Endothelial cell of coronary artery (primary cell): ENCODE measurements around the gene KLK14. TPM values are rescaled to one million over a fixed set of nuclear protein-coding genes. Genes with fewer than 3 reads are reported as not detected.

Experiments
- total RNA-seq: library from RNA; depleted of rRNA; stranded (reverse); fragments of >200 nt; gene quantifications from 2 replicates; pipeline ENCODE4 v1.2.3, GENCODE V29; 2014

Gene KLK14
- 0.19 TPM in 1 of 2 replicates, not detected in the other for total RNA-seq

DNA sequence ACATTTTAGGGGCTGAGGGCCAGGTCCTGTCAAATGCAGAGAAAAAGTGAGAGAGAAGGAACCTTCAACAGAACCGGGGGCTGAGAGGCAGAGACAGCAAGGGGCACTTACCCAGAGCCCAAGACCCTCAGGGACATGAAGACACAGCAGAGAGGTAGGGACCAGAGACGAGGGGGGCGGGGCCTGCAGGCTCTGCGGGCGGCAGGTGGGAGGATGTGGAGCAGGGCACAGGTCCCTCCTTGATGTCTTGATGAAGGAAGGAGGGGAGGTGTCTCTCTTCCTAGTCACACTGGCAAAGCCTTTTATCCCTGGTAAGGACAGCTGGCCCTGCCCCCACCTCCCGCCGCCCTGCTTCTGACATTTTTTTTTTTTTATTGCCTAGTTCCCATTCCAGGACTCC is at the start of gene KLK14:
KLK14 (minus strand) TSS at position 277 of the 400 bp plus-strand sequence; CDS start at position 4, 273 bp downstream.

DNA sequence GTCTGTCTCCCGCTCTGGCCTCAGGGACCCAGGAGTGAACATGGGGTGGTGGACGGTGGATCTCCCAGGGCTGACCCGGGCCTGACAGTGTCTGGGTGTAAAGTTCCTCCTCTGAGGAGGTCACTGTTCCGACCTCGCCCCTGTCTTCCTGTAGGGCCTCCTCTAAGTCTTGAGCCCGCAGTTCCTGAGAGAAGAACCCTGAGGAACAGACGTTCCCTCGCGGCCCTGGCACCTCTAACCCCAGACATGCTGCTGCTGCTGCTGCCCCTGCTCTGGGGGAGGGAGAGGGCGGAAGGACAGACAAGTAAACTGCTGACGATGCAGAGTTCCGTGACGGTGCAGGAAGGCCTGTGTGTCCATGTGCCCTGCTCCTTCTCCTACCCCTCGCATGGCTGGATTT is 42.0 kb upstream of the KLK14 start, which contains the start of gene SIGLEC9:
SIGLEC9 (plus strand) TSS at position 178 of the 400 bp plus-strand sequence; CDS start at position 247, 69 bp downstream.

DNA sequence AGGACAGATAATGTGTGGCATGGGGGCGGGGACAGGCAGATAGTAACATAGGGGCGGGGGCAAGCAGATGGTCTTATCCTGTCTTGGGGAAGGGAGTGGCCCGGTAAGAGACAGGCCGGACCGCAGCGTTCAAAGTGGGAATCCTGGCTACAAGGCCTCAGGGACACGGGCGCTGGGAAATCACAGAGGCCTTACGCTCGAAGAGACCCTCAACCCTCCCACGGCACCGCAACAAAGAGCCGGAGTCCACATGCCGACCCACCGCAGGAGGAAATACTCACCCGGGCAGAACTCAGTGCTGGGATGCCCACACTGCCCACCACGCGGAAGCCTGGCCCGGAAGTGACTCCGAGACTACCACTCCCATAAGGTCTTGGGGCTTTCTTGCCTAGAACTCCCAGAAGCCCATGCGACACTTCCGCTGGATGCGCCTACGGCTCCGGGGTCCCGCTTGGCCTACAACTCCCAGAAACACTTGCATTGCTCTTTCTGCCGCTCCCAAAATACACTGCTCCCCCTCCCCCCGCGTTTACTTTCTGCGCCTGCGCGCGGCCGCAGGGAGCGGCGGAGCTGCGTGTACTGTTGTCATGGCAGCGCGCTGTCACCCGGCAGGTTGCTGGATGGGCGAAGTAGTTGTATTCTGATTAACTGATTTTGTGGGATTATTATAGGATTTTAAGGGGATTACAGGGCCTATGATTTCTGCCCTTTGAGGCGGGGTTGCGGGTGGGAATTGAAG is 25.5 kb upstream of the KLK14 start, which contains the start of gene CTU1:
CTU1 (minus strand) TSS at position 344 of the 739 bp plus-strand sequence. CDS start 3,840 bp downstream, outside the sequence.

GRCh38 chr19:51064534-51065220 is 18.0 kb downstream of the KLK14 start, which contains the start of gene KLK13:
KLK13 (minus strand) TSS chr19:51065092; CDS start chr19:51065067, 25 bp downstream.

GRCh38 chr19:51034704-51035103 is 48.0 kb downstream of the KLK14 start, which contains the start of gene KLK12:
KLK12 (minus strand) TSS chr19:51035002; CDS start chr19:51034621, 381 bp downstream.

Other genes starting within 250 kb of the KLK14 start
- 0.09 TPM in 1 of 2 replicates, not detected in the other for gene KLK15, start 249.3 kb downstream of the KLK14 start, total RNA-seq
- gene KLK3, start 228.0 kb downstream of the KLK14 start, total RNA-seq = not detected in 2 replicates
- gene KLK2, start 209.4 kb downstream of the KLK14 start, total RNA-seq = not detected in 2 replicates
- not detected in 2 replicates for gene KLK4, start 171.5 kb downstream of the KLK14 start, total RNA-seq
- gene KLK5, start 129.8 kb downstream of the KLK14 start, total RNA-seq = not detected in 2 replicates
- gene KLK6, start 113.3 kb downstream of the KLK14 start, total RNA-seq = 0.09 TPM in 1 of 2 replicates, not detected in the other
- not detected in 2 replicates for gene KLK7, start 99.0 kb downstream of the KLK14 start, total RNA-seq
- not detected in 2 replicates for gene KLK8, start 81.3 kb downstream of the KLK14 start, total RNA-seq
- under 0.01 TPM in 1 of 2 replicates, not detected in the other for gene KLK10, start 63.2 kb downstream of the KLK14 start, total RNA-seq
- not detected in 2 replicates for gene KLK11, start 56.3 kb downstream of the KLK14 start, total RNA-seq
- not detected in 2 replicates for gene KLK12, start 47.9 kb downstream of the KLK14 start, total RNA-seq
- gene KLK13, start 17.8 kb downstream of the KLK14 start, total RNA-seq = not detected in 2 replicates
- 5.8 and 7.3 TPM in 2 replicates for gene CTU1, start 25.5 kb upstream of the KLK14 start, total RNA-seq
- gene SIGLEC9, start 42.0 kb upstream of the KLK14 start, total RNA-seq = 0.09 TPM in 1 of 2 replicates, not detected in the other
- gene SIGLEC7, start 59.4 kb upstream of the KLK14 start, total RNA-seq = under 0.01 TPM in 1 of 2 replicates, not detected in the other
- not detected in 2 replicates for gene CD33, start 142.2 kb upstream of the KLK14 start, total RNA-seq
- gene SIGLECL1, start 168.2 kb upstream of the KLK14 start, total RNA-seq = not detected in 2 replicates
- gene IGLON5, start 228.8 kb upstream of the KLK14 start, total RNA-seq = under 0.01 TPM in 1 of 2 replicates, not detected in the other